OCI-LY7 (cell line): ENCODE data around the gene SPOCK1. TPM values are rescaled to one million over a fixed set of nuclear protein-coding genes. Genes with fewer than 3 reads are reported as not detected.

Experiments
- BruUV-seq: library from RNA; stranded (reverse); fragments of 400-500 nt; replicated peaks from 2 replicates; lab custom pipeline; 2021; lab: Mats Ljungman, UMichigan
- CTCF ChIA-PET: fragments of 300-600 bp; sonication (Branson Sonifier 250); formaldehyde crosslinking; loops from one replicate; lab custom pipeline; 2022; ENCODE audit warnings: antibody characterized with exemption; ENCODE audit not compliant: unreplicated experiment; lab: Charles Lee
- POLR2A ChIA-PET: fragments of 300-600 bp; sonication (Branson Sonifier 250); formaldehyde crosslinking; loops from one replicate; lab custom pipeline; 2022; ENCODE audit warnings: antibody characterized with exemption; lab: Charles Lee
- DNase-seq: peaks from one replicate; pipeline ENCODE4 v3.0.0-alpha.2; 2015; ENCODE audit warnings: low spot score
- H2AFZ ChIP-seq: fragments of 200-600 bp; sonication (generic), shearing (Covaris generic); 2 replicates; pipeline ENCODE4 v1.6.1; 2014; ENCODE audit warnings: mild to moderate bottlenecking, antibody characterized with exemption, low read length, moderate library complexity
- H3K27ac ChIP-seq: fragments of 200-600 bp; sonication (generic); 2 replicates; pipeline ENCODE4 v1.5.1; 2014; ENCODE audit warnings: mixed run types, low read depth, mild to moderate bottlenecking, moderate library complexity, low read length, inconsistent platforms; ENCODE audit not compliant: poor library complexity, severe bottlenecking
- H3K36me3 ChIP-seq: fragments of 200-600 bp; sonication (generic); 2 replicates; pipeline ENCODE4 v1.6.1; 2014; ENCODE audit warnings: mild to moderate bottlenecking, antibody characterized with exemption, low read length, moderate library complexity, mixed read lengths; ENCODE audit not compliant: insufficient read depth
- H3K4me1 ChIP-seq: fragments of 200-600 bp; sonication (generic); 2 replicates; pipeline ENCODE4 v1.5.1; 2014; ENCODE audit warnings: mild to moderate bottlenecking, low read length; ENCODE audit not compliant: insufficient read depth, poor library complexity, severe bottlenecking
- H3K4me2 ChIP-seq: fragments of 200-600 bp; sonication (generic); 2 replicates; pipeline ENCODE4 v1.6.1; 2014; ENCODE audit warnings: mild to moderate bottlenecking, low read length
- H3K4me3 ChIP-seq: fragments of 200-600 bp; sonication (generic); 2 replicates; pipeline ENCODE4 v1.5.1; 2014; ENCODE audit warnings: mild to moderate bottlenecking, low read depth, low read length; ENCODE audit not compliant: poor library complexity, severe bottlenecking
- H3K79me2 ChIP-seq: fragments of 200-600 bp; sonication (generic); 2 replicates; pipeline ENCODE4 v1.6.1; 2016; ENCODE audit warnings: low read depth, mild to moderate bottlenecking, low read length, moderate library complexity, mixed read lengths; ENCODE audit not compliant: insufficient read depth
- H3K9me2 ChIP-seq: fragments of 200-600 bp; sonication (generic); 2 replicates; pipeline ENCODE4 v1.6.1; 2016; ENCODE audit warnings: mild to moderate bottlenecking, low read length, mixed read lengths; ENCODE audit not compliant: insufficient read depth
- H3K9me3 ChIP-seq: fragments of 200-600 bp; sonication (generic); 2 replicates; pipeline ENCODE4 v1.6.1; 2014; ENCODE audit warnings: mild to moderate bottlenecking, mixed run types, low read length, mixed read lengths
- H4K20me1 ChIP-seq: fragments of 200-600 bp; sonication (generic); 2 replicates; pipeline ENCODE4 v1.6.1; 2014; ENCODE audit warnings: mild to moderate bottlenecking, antibody characterized with exemption, low read length, moderate library complexity, mixed read lengths; ENCODE audit not compliant: insufficient read depth
- EZH2phosphoT487 ChIP-seq: fragments of 200-600 bp; sonication (generic); IDR thresholded peaks from 2 replicates; pipeline ENCODE4 v1.6.1; 2018; ENCODE audit warnings: low read depth, borderline replicate concordance, mild to moderate bottlenecking, mixed run types, antibody characterized with exemption, low read length, moderate library complexity, mixed read lengths
- intact Hi-C: fragments of 100-400 bp; cut with micrococcal nuclease; formaldehyde crosslinking; loops from one replicate; pipeline ENCODE4 v1.10.0; 2022; ENCODE audit not compliant: unreplicated experiment
- total RNA-seq, 2 experiments: library from RNA; depleted of rRNA in 1 of 2; stranded (reverse); fragments of >200 nt in 1 of 2; shearing (Covaris generic) in 1 of 2; gene quantifications; 2 replicates each; pipeline ENCODE4 v1.2.3, GENCODE V29; 2014 to 2022
- TF ChIP-seq, protein P1 (sequence below): fragments of 200-600 bp; sonication (generic); conservative IDR thresholded peaks from 2 replicates; pipeline ENCODE4 v1.5.1; 2014; ENCODE audit warnings: mild to moderate bottlenecking, antibody characterized with exemption, low read length, moderate library complexity, mixed read lengths

The SPOCK1 gene
- total RNA-seq, 2 experiments from 2014 or later, result 0.29 to 1.5 TPM

DNA sequence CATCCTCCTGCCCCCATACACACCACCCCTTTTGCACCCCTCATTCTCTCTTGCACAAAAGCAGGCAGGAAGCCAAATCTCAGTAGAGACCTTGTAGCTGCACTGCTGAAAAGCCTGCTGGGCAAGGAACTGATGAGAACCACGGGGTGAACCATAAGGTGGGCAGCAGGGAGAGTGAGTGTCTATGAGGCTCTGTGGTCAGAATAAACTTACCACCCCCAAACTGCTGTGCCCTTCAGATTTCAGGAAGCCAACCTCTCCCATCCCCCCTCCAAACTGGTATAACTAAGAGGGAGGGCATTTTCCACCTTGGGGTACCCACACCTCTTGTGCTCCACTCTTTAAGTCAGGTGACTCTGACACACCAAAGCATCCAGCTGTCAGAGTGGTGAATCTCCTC lies 471.4 kb downstream of the SPOCK1 start:
- peaks cover 19% of the 10 kb centered on the region for H3K4me1 ChIP-seq
- no peaks in the 10 kb centered on the region for H3K79me2 ChIP-seq
- no peak overlapping the region; the same call in 1 of the 2 replicates for H2AFZ ChIP-seq
- CTCF ChIA-PET, result no interaction called here
- DNase-seq, result no peak
- no peaks in the 10 kb centered on the region for H4K20me1 ChIP-seq
- H3K4me3 ChIP-seq, result no peak overlapping the region
- BruUV-seq, result no TSS peak
- no peaks in the 10 kb centered on the region for H3K9me2 ChIP-seq
- intact Hi-C loops, result no loop called here
- TF ChIP-seq EZH2phosphoT487, result no peak
- TF ChIP-seq, protein P1, sequence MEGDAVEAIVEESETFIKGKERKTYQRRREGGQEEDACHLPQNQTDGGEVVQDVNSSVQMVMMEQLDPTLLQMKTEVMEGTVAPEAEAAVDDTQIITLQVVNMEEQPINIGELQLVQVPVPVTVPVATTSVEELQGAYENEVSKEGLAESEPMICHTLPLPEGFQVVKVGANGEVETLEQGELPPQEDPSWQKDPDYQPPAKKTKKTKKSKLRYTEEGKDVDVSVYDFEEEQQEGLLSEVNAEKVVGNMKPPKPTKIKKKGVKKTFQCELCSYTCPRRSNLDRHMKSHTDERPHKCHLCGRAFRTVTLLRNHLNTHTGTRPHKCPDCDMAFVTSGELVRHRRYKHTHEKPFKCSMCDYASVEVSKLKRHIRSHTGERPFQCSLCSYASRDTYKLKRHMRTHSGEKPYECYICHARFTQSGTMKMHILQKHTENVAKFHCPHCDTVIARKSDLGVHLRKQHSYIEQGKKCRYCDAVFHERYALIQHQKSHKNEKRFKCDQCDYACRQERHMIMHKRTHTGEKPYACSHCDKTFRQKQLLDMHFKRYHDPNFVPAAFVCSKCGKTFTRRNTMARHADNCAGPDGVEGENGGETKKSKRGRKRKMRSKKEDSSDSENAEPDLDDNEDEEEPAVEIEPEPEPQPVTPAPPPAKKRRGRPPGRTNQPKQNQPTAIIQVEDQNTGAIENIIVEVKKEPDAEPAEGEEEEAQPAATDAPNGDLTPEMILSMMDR, result no peak
- no peak overlapping the region for H3K27ac ChIP-seq
- POLR2A ChIA-PET, result interaction anchor here (0.6 to 2.4 kb wide), 5 partner anchors 12 to 65 kb away, joined by 3 to 9 read pairs (median 4); no protein-coding TSS in a partner anchor
- H3K4me2 ChIP-seq, result no peak overlapping the region
- no peaks in the 10 kb centered on the region for H3K9me3 ChIP-seq
- H3K36me3 ChIP-seq, result no peaks in the 10 kb centered on the region

DNA sequence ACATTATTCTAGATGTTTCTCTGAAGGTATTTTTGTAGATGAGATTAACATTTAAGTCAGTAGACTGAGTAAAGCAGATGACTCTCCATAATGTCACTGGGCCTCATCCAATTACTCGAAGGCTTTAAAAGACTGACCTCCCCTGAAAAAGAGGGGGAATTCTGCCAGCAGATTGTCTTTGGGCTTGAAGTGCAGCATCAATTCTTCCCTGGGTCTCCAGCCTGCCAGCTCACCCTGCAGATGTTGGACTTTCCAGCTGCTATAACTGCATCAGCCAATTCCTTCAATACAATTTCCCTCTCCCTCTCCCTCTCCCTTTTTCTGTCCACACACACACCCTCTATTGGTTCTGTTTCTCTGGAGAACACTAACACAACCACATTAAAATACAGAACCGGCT lies 472.8 kb downstream of the SPOCK1 start:
- no peak overlapping the region for H3K4me3 ChIP-seq
- peaks cover 23% of the 10 kb centered on the region for H3K4me1 ChIP-seq
- no peak overlapping the region for H3K4me2 ChIP-seq
- CTCF ChIA-PET, result no interaction called here
- H4K20me1 ChIP-seq, result no peaks in the 10 kb centered on the region
- no peaks in the 10 kb centered on the region for H3K79me2 ChIP-seq
- H3K9me2 ChIP-seq, result no peaks in the 10 kb centered on the region
- H3K9me3 ChIP-seq, result no peaks in the 10 kb centered on the region
- POLR2A ChIA-PET, result interaction anchor here (5.6 kb wide), 1 partner anchor 11 kb away, joined by 31 read pairs; no protein-coding TSS in a partner anchor
- no peak overlapping the region for H3K27ac ChIP-seq
- DNase-seq, result no peak
- intact Hi-C loops, result no loop called here
- TF ChIP-seq, protein P1, result no peak
- TF ChIP-seq EZH2phosphoT487, result no peak
- no peaks in the 10 kb centered on the region for H3K36me3 ChIP-seq
- H2AFZ ChIP-seq, result no peak overlapping the region
- no TSS peak for BruUV-seq

DNA sequence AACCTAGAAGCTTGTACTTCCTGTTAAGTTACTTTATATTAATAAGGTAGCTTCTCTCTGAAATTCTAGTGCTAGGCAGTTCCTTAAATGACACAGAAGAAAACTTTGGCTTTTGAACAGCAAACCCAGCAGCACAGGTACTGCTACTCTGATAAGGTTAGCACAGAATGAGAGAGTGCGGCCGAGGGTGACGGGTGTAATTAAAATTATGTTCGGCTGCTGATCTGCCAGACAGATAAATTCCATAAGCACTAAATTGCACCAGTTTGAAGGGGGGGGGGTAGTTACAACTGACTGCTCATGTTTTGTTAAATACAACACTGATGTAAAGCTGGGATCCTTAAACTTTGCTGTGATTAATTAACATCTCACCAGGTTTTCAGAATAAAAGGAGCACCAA lies 475.1 kb downstream of the SPOCK1 start:
- no peaks in the 10 kb centered on the region for H3K9me2 ChIP-seq
- ChIA-PET CTCF (interaction anchor here (0.7 to 1.0 kb wide), 2 partner anchors 10 to 175 kb away, joined by 3 read pairs; no protein-coding TSS in a partner anchor), POLR2A (interaction anchor here (0.6 to 5.6 kb wide), 11 partner anchors 13 to 920 kb away, joined by 3 to 31 read pairs (median 4); no protein-coding TSS in a partner anchor)
- TF ChIP-seq, protein P1, result no peak
- no peak for TF ChIP-seq EZH2phosphoT487
- H3K79me2 ChIP-seq, result no peaks in the 10 kb centered on the region
- no peaks in the 10 kb centered on the region for H4K20me1 ChIP-seq
- peak overlapping the region; percentile 56 for H3K4me2 ChIP-seq
- peak overlapping the region; percentile 92 for H2AFZ ChIP-seq
- no peaks in the 10 kb centered on the region for H3K36me3 ChIP-seq
- H3K27ac ChIP-seq, result peak overlapping the region; percentile 25
- peak overlapping the region; percentile 34 for H3K4me3 ChIP-seq
- no TSS peak for BruUV-seq
- H3K4me1 ChIP-seq, result peaks cover 23% of the 10 kb centered on the region
- peak; percentile 63 for DNase-seq
- intact Hi-C loops, result no loop called here
- H3K9me3 ChIP-seq, result no peaks in the 10 kb centered on the region
